IMR-90 (cell line): Measurements from ENCODE around the gene RIMBP2. TPM values are rescaled to one million over a fixed set of nuclear protein-coding genes. Genes with fewer than 3 reads are reported as not detected.

ENCODE experiments used
- ATAC-seq: fragments of 200-7000 bp; cut with Tn5 transposase; 2 replicates; pipeline ENCODE4 v1.9.1; 2020; ENCODE audit warnings: low read depth, mild to moderate bottlenecking, moderate library complexity
- BruUV-seq: library from RNA; stranded (reverse); fragments of 400-500 nt; replicated peaks from 2 replicates; lab custom pipeline; 2021; lab: Mats Ljungman, UMichigan
- CTCF ChIA-PET: fragments of 300-600 bp; formaldehyde crosslinking; extraction: SDS; loops from one replicate; lab custom pipeline; 2021; ENCODE audit warnings: antibody characterized with exemption; lab: Yijun Ruan, JAX
- POLR2A ChIA-PET: fragments of 300-600 bp; sonication (Branson Sonifier 250); formaldehyde crosslinking; loops from one replicate; lab custom pipeline; 2022; ENCODE audit warnings: antibody characterized with exemption; ENCODE audit not compliant: unreplicated experiment; lab: Charles Lee
- DNase-seq: peaks from one replicate; pipeline ENCODE4 v3.0.0; 2013
- H2AFZ ChIP-seq: replicated peaks from 2 replicates; pipeline ENCODE3; 2013; ENCODE audit warnings: low read length, mild to moderate bottlenecking; ENCODE audit not compliant: poor library complexity
- H2AK5ac ChIP-seq: 2 replicates; pipeline ENCODE4 v1.6.1; 2013; ENCODE audit warnings: low read depth, low read length, inconsistent platforms
- H2AK9ac ChIP-seq: replicated peaks from 2 replicates; pipeline ENCODE3; 2013; ENCODE audit warnings: mild to moderate bottlenecking, low read depth, low read length, moderate library complexity; ENCODE audit not compliant: poor library complexity
- H2BK120ac ChIP-seq: 2 replicates; pipeline ENCODE4 v1.6.1; 2013; ENCODE audit warnings: low read depth, low read length, inconsistent platforms
- H2BK15ac ChIP-seq: 3 replicates; pipeline ENCODE4 v1.6.1; 2013; ENCODE audit warnings: low read depth, low read length, inconsistent platforms
- H2BK20ac ChIP-seq: 2 replicates; pipeline ENCODE4 v1.6.1; 2013; ENCODE audit warnings: low read depth, mild to moderate bottlenecking, inconsistent platforms, low read length, moderate library complexity
- H2BK5ac ChIP-seq: 2 replicates; pipeline ENCODE4 v1.6.1; 2013; ENCODE audit warnings: mild to moderate bottlenecking, low read depth, low read length, inconsistent platforms; ENCODE audit not compliant: poor library complexity, severe bottlenecking
- H3K14ac ChIP-seq: replicated peaks from 2 replicates; pipeline ENCODE4 v1.6.1; 2013; ENCODE audit warnings: low read depth, low read length, inconsistent platforms
- H3K18ac ChIP-seq: 2 replicates; pipeline ENCODE4 v1.6.1; 2013; ENCODE audit warnings: low read depth, low read length, control low read depth
- H3K23ac ChIP-seq: 2 replicates; pipeline ENCODE4 v1.6.1; 2013; ENCODE audit warnings: low read depth, low read length, inconsistent platforms
- H3K27ac ChIP-seq: 2 replicates; pipeline ENCODE4 v1.5.1; 2013; ENCODE audit warnings: mild to moderate bottlenecking, control low read depth, low read length; ENCODE audit not compliant: insufficient read depth
- H3K27me3 ChIP-seq: 2 replicates; pipeline ENCODE4 v1.6.1; 2013; ENCODE audit warnings: low read length; ENCODE audit not compliant: control insufficient read depth, insufficient read depth
- H3K36me3 ChIP-seq: 2 replicates; pipeline ENCODE4 v1.6.1; 2013; ENCODE audit warnings: low read length, mixed read lengths; ENCODE audit not compliant: control insufficient read depth, insufficient read depth
- H3K4ac ChIP-seq: 2 replicates; pipeline ENCODE4 v1.6.1; 2013; ENCODE audit warnings: low read depth, low read length, inconsistent platforms
- H3K4me1 ChIP-seq: 2 replicates; pipeline ENCODE4 v1.6.1; 2013; ENCODE audit warnings: low read length, mixed read lengths; ENCODE audit not compliant: control insufficient read depth, insufficient read depth
- H3K4me2 ChIP-seq: 2 replicates; pipeline ENCODE4 v1.6.1; 2013; ENCODE audit warnings: low read depth, mild to moderate bottlenecking, control low read depth, low read length, moderate library complexity
- H3K4me3 ChIP-seq: 2 replicates; pipeline ENCODE4 v1.5.1; 2013; ENCODE audit warnings: low read depth, mild to moderate bottlenecking, control low read depth, low read length, moderate library complexity; ENCODE audit not compliant: insufficient read depth
- H3K56ac ChIP-seq: 2 replicates; pipeline ENCODE4 v1.6.1; 2013; ENCODE audit warnings: low read length, inconsistent platforms; ENCODE audit not compliant: insufficient read depth; ENCODE audit errors: extremely low read depth
- H3K79me1 ChIP-seq, 2 experiments: 2 replicates each; pipeline ENCODE4 v1.6.1; 2013; ENCODE audit warnings: low read length in 2 of 2, inconsistent platforms in 1 of 2, low read depth in 1 of 2
- H3K9ac ChIP-seq: 2 replicates; pipeline ENCODE4 v1.6.1; 2013; ENCODE audit warnings: low read depth, low read length, control low read depth
- H3K9me1 ChIP-seq: 2 replicates; pipeline ENCODE4 v1.6.1; 2013; ENCODE audit warnings: low read length, inconsistent platforms; ENCODE audit not compliant: insufficient read depth
- H3K9me3 ChIP-seq: 2 replicates; pipeline ENCODE4 v1.6.1; 2013; ENCODE audit warnings: low read length; ENCODE audit not compliant: control insufficient read depth, insufficient read depth
- H4K20me1 ChIP-seq: 2 replicates; pipeline ENCODE4 v1.6.1; 2013; ENCODE audit warnings: low read length, inconsistent platforms; ENCODE audit not compliant: insufficient read depth
- H4K5ac ChIP-seq: 2 replicates; pipeline ENCODE4 v1.6.1; 2013; ENCODE audit warnings: mild to moderate bottlenecking, low read depth, low read length, control low read depth
- H4K8ac ChIP-seq, 2 experiments: 2 replicates each; pipeline ENCODE4 v1.6.1; 2013; ENCODE audit warnings: low read depth in 2 of 2, low read length in 2 of 2, control low read depth in 1 of 2, inconsistent platforms in 1 of 2
- H4K91ac ChIP-seq: 2 replicates; pipeline ENCODE4 v1.6.1; 2013; ENCODE audit warnings: low read depth, low read length, inconsistent platforms; ENCODE audit not compliant: insufficient read depth
- BHLHE40 ChIP-seq: fragments of 150-350 bp; IDR thresholded peaks from 2 replicates; pipeline ENCODE4 v1.6.1; 2016; ENCODE audit warnings: mild to moderate bottlenecking, low read depth, low read length
- CHD1 ChIP-seq: IDR thresholded peaks from 2 replicates; pipeline ENCODE4 v1.6.1; 2012; ENCODE audit warnings: low read depth, low read length, improper control_type of control experiment
- ELK1 ChIP-seq: fragments of 150-350 bp; IDR thresholded peaks from 2 replicates; pipeline ENCODE4 v1.6.1; 2016; ENCODE audit warnings: low read depth, mild to moderate bottlenecking, low read length, moderate library complexity, borderline replicate concordance
- FOS ChIP-seq: fragments of 150-350 bp; IDR thresholded peaks from 2 replicates; pipeline ENCODE4 v1.6.1; 2016; ENCODE audit warnings: low read depth, low read length
- NFE2L2 ChIP-seq: fragments of 150-350 bp; IDR thresholded peaks from 2 replicates; pipeline ENCODE4 v1.6.1; 2016; ENCODE audit warnings: low read depth, mild to moderate bottlenecking, low read length
- POLR2A ChIP-seq: IDR thresholded peaks from 2 replicates; pipeline ENCODE4 v1.6.1; 2012; ENCODE audit warnings: mild to moderate bottlenecking, low read depth, low read length
- RCOR1 ChIP-seq: IDR thresholded peaks from 2 replicates; pipeline ENCODE4 v1.6.1; 2012; ENCODE audit warnings: mild to moderate bottlenecking, low read length, improper control_type of control experiment; ENCODE audit not compliant: insufficient replicate concordance
- WGBS, 2 experiments: methylation state at CpG; one replicate each; pipeline versions ENCODE4 v1.1.5 to v1.1.7; 2013; ENCODE audit warnings: missing lambda C conversion rate in 2 of 2; ENCODE audit not compliant: insufficient read length in 1 of 2; ENCODE audit errors: extremely low coverage in 2 of 2; 5-methylcytosine and 5-hydroxymethylcytosine counted together
- dilution Hi-C: fragments of 300-500 bp; cut with HindIII; formaldehyde crosslinking; loops from one replicate; pipeline ENCODE4 v1.14.3; 2018; ENCODE audit warnings: low sequenced_read_pairs; ENCODE audit not compliant: unreplicated experiment
- in situ Hi-C: fragments of 300-500 bp; cut with MboI; formaldehyde crosslinking; loops from 3 replicates; pipeline ENCODE4 v1.14.3; 2019; ENCODE audit warnings: low sequenced_read_pairs, inconsistent platforms, mixed read lengths
- intact Hi-C: fragments of 100-400 bp; cut with micrococcal nuclease; formaldehyde crosslinking; loops from 2 replicates; pipeline ENCODE4 v1.10.0; 2022
- polyA plus RNA-seq, 3 experiments: library from polyadenylated mRNA; depleted of rRNA; stranded (reverse); fragments of >200 nt; gene quantifications; 2 replicates each; pipeline ENCODE4 v1.2.3, GENCODE V29; 2012; ENCODE audit warnings: low replicate concordance in 1 of 3
- total RNA-seq: library from RNA; depleted of rRNA; stranded (reverse); fragments of >200 nt; gene quantifications from 2 replicates; pipeline ENCODE4 v1.2.3, GENCODE V29; 2012

The RIMBP2 gene
- total and polyA plus RNA-seq, 2 of the 4 experiments (the other 2 are of a cell fraction): not detected

- dilution Hi-C loops (no loop called here), intact Hi-C loops (no loop called here), in situ Hi-C loops (no loop called here)
- H3K14ac ChIP-seq: no peak overlapping the region
- H2BK5ac ChIP-seq: no peak overlapping the region
- no peak overlapping the region for H2AK5ac ChIP-seq
- H2BK20ac ChIP-seq: no peak overlapping the region
- no peak for ATAC-seq
- no peaks in the 10 kb centered on the region for H3K4me1 ChIP-seq
- no peak overlapping the region for H2AK9ac ChIP-seq
- H3K27ac ChIP-seq: no peak overlapping the region
- no peak overlapping the region for H3K4me2 ChIP-seq
- H4K5ac ChIP-seq: no peak overlapping the region
- 100% methylated on average over 1 of the region's 8 CpGs; no CpG with 5 or more reads in 1 of the 2 experiments for WGBS, 2 experiments
- no peak overlapping the region for H3K4ac ChIP-seq
- no peaks in the 10 kb centered on the region for H3K27me3 ChIP-seq
- peaks cover 50% of the 10 kb centered on the region for H3K9me3 ChIP-seq
- no TSS peak for BruUV-seq
- TF ChIP-seq FOS (no peak), BHLHE40 (no peak), NFE2L2 (no peak), CHD1 (no peak), POLR2A (no peak), ELK1 (no peak), RCOR1 (no peak)
- H3K36me3 ChIP-seq: no peaks in the 10 kb centered on the region
- H3K18ac ChIP-seq: no peak overlapping the region
- no peak overlapping the region for H3K23ac ChIP-seq
- H3K9ac ChIP-seq: no peak overlapping the region
- H2BK15ac ChIP-seq: no peak overlapping the region
- ChIA-PET CTCF (no interaction called here), POLR2A (no interaction called here)
- no peaks in the 10 kb centered on the region for H3K79me1 ChIP-seq
- no peak overlapping the region for H4K8ac ChIP-seq
- DNase-seq: no peak
- no peak overlapping the region for H2AFZ ChIP-seq
- no peak overlapping the region for H2BK120ac ChIP-seq
- no peaks in the 10 kb centered on the region for H4K20me1 ChIP-seq
- no peak overlapping the region for H3K4me3 ChIP-seq
- no peak overlapping the region for H4K91ac ChIP-seq
- no peaks in the 10 kb centered on the region for H3K9me1 ChIP-seq
- H3K56ac ChIP-seq: no peak overlapping the region
Measured at GRCh38 chr12:130501821-130502220, 214.3 kb downstream of the RIMBP2 start.
